Measurements from ENCODE around the gene FZR1. TPM values are rescaled to one million over a fixed set of nuclear protein-coding genes. Genes with fewer than 3 reads are reported as not detected.

Gene FZR1
- total and polyA plus RNA-seq, 2 experiments from 2014 or later: 16.1 to 39.2 TPM

DNA sequence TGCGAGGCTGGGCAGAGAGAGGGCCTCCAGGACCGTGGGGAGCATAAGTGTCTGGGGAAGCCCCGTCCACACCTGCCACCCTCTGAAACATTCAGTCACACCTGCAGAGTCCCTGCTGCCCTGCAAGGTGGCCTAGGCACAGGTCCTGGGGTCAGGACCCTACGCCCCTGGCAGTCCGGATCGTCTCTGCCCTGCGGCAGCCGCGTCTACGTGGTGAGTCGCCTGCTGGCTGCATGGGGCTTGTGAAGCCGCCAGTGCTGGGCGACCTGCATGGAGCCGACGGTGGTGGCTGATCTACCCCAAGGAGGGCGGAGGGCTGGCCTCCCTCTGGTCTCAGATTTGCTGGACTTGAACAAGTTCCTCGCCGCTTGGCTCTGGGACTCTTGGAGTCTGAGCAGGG, 13.0 kb downstream of the FZR1 start (continued):
- TF ChIP-seq, protein P1, sequence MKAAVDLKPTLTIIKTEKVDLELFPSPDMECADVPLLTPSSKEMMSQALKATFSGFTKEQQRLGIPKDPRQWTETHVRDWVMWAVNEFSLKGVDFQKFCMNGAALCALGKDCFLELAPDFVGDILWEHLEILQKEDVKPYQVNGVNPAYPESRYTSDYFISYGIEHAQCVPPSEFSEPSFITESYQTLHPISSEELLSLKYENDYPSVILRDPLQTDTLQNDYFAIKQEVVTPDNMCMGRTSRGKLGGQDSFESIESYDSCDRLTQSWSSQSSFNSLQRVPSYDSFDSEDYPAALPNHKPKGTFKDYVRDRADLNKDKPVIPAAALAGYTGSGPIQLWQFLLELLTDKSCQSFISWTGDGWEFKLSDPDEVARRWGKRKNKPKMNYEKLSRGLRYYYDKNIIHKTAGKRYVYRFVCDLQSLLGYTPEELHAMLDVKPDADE (IDR thresholded peaks at IDR 0.05): no peak
- TF ChIP-seq CREB1 (CRISPR knock-in tag; IDR thresholded peaks at IDR 0.05; ENCODE audit: low read depth): no peak

DNA sequence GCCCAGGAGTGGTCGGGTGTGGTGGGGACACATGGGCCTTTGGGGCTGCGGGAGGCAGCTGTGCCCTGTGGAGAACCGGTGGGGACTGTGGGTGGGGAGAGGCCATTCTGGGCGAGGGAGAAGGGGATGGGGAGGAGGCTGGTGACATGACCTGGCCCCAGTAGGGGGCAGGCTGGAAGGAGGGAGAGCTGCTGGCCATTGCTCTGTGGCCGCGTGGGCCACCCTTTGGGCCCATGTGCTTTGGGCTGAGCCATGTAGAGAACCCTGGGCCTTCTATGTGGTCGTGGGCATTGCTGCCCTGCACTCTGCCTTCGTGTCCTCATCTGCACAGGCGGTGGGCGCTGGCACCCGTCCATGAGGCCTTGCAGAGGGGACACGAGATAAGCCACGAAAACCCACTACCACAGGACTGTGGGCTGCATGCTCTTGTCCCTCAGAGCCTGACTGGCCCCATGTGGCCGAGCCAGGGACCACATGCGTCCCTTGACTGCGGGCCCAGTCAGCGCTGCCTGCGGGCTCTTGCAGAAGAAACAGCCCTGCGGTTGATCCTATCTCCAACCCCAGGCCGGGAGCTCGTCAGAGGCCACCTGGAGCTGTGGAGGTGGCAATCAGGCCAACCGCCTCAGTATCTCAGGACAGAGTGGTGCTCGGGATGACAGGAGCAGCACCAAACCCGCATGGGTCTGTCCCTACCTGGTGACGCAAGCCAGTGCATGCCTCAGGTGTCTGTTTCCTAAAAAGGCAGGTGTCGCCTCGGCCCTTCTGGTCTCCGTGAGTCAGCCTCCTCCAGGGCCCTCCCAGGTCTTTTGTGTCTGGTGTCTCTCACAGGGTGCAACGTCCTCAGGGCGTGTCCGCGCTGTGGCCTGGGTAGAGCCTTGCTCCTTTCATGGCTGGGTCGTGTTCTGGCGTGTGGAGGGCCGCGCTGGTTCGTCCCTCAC, 14.3 kb downstream of the FZR1 start:
- Mint-ChIP-seq H3K9me3 (no peaks in the 10 kb centered on the region; the same call in 2 of the 3 replicates), H3K27ac (peak overlapping the region; percentile 69; the same call in 1 of the 2 replicates), H3K4me1 (peaks cover 37% of the 10 kb centered on the region), H3K27me3 (ENCODE audit: insufficient read depth, low read depth, poor library complexity) (peaks cover 14% of the 10 kb centered on the region), H3K4me3 (no peak overlapping the region; the same call in 2 of the 3 replicates), H3K36me3 (ENCODE audit: low read depth) (peaks cover 12% of the 10 kb centered on the region)
- ATAC-seq (peak; percentile 49), DNase-seq (ENCODE audit: low spot score) (peak; percentile 62)
- no peaks in the 10 kb centered on the region; the same call in 1 of the 2 replicates for H4K20me1 ChIP-seq (replicated peaks; ENCODE audit: insufficient read depth)
- no peaks in the 10 kb centered on the region for H3F3A ChIP-seq (replicated peaks; ENCODE audit: low read depth)
- no peak overlapping the region for H2AFZ ChIP-seq
- H3K27ac ChIP-seq (ENCODE audit: low read depth): no peak overlapping the region
- H3K4me2 ChIP-seq: no peak overlapping the region
- H3K79me2 ChIP-seq (replicated peaks; ENCODE audit: insufficient read depth): peaks cover 44% of the 10 kb centered on the region
- H3K36me3 ChIP-seq (ENCODE audit: insufficient read depth): no peaks in the 10 kb centered on the region
- H3K4me3 ChIP-seq: no peak overlapping the region
- no peaks in the 10 kb centered on the region for H3K27me3 ChIP-seq (ENCODE audit: insufficient read depth)
- TF ChIP-seq, protein P2, sequence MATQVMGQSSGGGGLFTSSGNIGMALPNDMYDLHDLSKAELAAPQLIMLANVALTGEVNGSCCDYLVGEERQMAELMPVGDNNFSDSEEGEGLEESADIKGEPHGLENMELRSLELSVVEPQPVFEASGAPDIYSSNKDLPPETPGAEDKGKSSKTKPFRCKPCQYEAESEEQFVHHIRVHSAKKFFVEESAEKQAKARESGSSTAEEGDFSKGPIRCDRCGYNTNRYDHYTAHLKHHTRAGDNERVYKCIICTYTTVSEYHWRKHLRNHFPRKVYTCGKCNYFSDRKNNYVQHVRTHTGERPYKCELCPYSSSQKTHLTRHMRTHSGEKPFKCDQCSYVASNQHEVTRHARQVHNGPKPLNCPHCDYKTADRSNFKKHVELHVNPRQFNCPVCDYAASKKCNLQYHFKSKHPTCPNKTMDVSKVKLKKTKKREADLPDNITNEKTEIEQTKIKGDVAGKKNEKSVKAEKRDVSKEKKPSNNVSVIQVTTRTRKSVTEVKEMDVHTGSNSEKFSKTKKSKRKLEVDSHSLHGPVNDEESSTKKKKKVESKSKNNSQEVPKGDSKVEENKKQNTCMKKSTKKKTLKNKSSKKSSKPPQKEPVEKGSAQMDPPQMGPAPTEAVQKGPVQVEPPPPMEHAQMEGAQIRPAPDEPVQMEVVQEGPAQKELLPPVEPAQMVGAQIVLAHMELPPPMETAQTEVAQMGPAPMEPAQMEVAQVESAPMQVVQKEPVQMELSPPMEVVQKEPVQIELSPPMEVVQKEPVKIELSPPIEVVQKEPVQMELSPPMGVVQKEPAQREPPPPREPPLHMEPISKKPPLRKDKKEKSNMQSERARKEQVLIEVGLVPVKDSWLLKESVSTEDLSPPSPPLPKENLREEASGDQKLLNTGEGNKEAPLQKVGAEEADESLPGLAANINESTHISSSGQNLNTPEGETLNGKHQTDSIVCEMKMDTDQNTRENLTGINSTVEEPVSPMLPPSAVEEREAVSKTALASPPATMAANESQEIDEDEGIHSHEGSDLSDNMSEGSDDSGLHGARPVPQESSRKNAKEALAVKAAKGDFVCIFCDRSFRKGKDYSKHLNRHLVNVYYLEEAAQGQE (IDR thresholded peaks at IDR 0.05; ENCODE audit: unreplicated experiment): no peak
- TF ChIP-seq, protein P3, sequence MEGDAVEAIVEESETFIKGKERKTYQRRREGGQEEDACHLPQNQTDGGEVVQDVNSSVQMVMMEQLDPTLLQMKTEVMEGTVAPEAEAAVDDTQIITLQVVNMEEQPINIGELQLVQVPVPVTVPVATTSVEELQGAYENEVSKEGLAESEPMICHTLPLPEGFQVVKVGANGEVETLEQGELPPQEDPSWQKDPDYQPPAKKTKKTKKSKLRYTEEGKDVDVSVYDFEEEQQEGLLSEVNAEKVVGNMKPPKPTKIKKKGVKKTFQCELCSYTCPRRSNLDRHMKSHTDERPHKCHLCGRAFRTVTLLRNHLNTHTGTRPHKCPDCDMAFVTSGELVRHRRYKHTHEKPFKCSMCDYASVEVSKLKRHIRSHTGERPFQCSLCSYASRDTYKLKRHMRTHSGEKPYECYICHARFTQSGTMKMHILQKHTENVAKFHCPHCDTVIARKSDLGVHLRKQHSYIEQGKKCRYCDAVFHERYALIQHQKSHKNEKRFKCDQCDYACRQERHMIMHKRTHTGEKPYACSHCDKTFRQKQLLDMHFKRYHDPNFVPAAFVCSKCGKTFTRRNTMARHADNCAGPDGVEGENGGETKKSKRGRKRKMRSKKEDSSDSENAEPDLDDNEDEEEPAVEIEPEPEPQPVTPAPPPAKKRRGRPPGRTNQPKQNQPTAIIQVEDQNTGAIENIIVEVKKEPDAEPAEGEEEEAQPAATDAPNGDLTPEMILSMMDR (conservative IDR thresholded peaks at IDR 0.05; ENCODE audit: low read depth in 2 of 2): peak; percentile 23 to 40; a peak in 1 of 4 replicates
- H3K9me2 ChIP-seq (ENCODE audit: insufficient read depth): no peaks in the 10 kb centered on the region
- peaks cover 29% of the 10 kb centered on the region for H3K4me1 ChIP-seq (ENCODE audit: insufficient read depth)
